Measurements from ENCODE around the gene TNIP3. TPM values are rescaled to one million over a fixed set of nuclear protein-coding genes. Genes with fewer than 3 reads are reported as not detected.

The TNIP3 gene
- total and polyA plus RNA-seq, 11 donors: 0.07 to 0.59 (median 0.14) TPM; not detected in 8

- Histone ChIP-seq H3K27me3 (no peaks in the 10 kb centered on the region), H3K9me3 (peaks cover 0 to 4% (median 0%) of the 10 kb centered on the region in 12 donors), H3K36me3 (no peaks in the 10 kb centered on the region), H3K4me1 (no peaks in the 10 kb centered on the region), H3K4me3 (no peak overlapping the region), H3K27ac (no peak overlapping the region)
- no peak for ATAC-seq
- intact Hi-C loops (cut with DNase I): no loop called here
- TF ChIP-seq POLR2A (IDR thresholded peaks at IDR 0.05): no peak
- no peak for TF ChIP-seq CTCF (IDR thresholded peaks at IDR 0.05)
- no peak for DNase-seq
- 81 to 92% (median 90%) methylated on average over 4 of the region's 4 CpGs for WGBS, 4 donors
These were observed 75.3 kb downstream of the TNIP3 start for GRCh38 chr4:121088867-121089266.

Other genes starting within 250 kb of the TNIP3 start
- gene PRDM5, start 241.6 kb downstream of the TNIP3 start, total RNA-seq: 10 to 100 TPM in 5 of 9 donors, 1 to 10 TPM in 4; 4.9 to 19.7 (median 12.0) TPM
- gene PRDM5, start 241.6 kb downstream of the TNIP3 start, polyA plus RNA-seq: 1 to 10 TPM; 2.0 to 2.1 TPM
- 10 to 100 TPM in 3 of 9 donors, 1 to 10 TPM in 6; 3.0 to 11.2 (median 8.2) TPM for gene NDNF, start 91.8 kb downstream of the TNIP3 start, total RNA-seq
- gene NDNF, start 91.8 kb downstream of the TNIP3 start, polyA plus RNA-seq: 1 to 10 TPM; 2.8 to 6.7 TPM
- gene QRFPR, start 216.7 kb upstream of the TNIP3 start, total RNA-seq: 1 to 10 TPM in 7 of 9 donors, under 1 TPM in 2; 0.49 to 6.5 (median 3.0) TPM
- 1 to 10 TPM in 1 of 2 donors, under 1 TPM in 1; 0.57 to 4.1 TPM for gene QRFPR, start 216.7 kb upstream of the TNIP3 start, polyA plus RNA-seq